NCI-H748 treated with DMSO at 0.1 percent for 48 hours (cell line): ENCODE results near the gene ESX1.
"Not testable (repeated sequence)": the region's sequence is repeated elsewhere in the genome, so short reads cannot be mapped to it uniquely, and the experiment has no call there.

Experiments
- DNase-seq: peaks from one replicate; lab custom pipeline; 2025; lab: John Stamatoyannopoulos, UW

Gene ESX1

GRCh38 chrX:104254442-104255115 lies at the start of gene ESX1:
Gene ESX1 (minus strand): TSS chrX:104254933. CDS start chrX:104254849, 84 bp downstream.
- no peak for DNase-seq

GRCh38 chrX:104295636-104296035 lies 40.9 kb upstream of the ESX1 start:
- DNase-seq = no peak

- DNase-seq = no peak
These were observed 34.2 kb upstream of the ESX1 start for GRCh38 chrX:104288961-104289360.

DNA sequence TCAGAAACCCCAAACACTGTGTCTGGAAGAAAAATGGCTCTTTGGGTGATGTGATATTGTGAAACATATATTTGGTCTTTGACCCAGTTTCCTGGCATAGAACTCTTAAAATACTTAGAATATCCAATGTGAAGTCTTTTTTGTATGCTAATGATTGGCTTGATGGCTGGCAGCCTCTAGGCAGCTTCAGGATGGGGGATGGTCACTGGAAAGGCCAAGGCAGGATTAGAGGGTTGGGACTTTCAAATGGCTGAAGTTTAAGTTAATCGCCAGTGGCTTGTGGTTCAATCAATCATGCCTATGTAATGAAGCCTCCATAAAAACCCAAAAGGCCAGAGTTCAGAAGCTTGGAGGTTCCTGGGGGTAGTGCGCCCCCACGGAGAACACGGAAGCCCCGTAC lies 33.5 kb upstream of the ESX1 start:
- no peak for DNase-seq

DNA sequence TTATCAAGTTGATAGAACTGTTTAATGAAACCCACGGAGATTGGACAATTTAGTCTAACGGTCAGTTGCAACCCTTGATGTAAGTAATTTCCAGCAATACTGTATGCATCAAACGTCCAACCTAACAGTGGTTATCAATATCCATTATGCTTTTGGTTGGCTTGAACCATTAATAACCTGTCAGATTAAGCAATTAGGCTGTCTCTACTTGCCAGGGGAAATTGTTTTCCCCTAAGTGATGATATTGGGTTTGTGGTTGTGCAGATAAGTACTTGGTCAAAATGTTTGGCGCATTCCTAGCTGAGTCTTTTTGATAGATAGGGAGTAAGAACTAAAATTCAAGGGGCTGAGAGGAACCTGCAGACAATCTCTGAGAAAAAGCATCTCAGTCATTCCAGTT lies 30.5 kb upstream of the ESX1 start:
- no peak for DNase-seq

DNA sequence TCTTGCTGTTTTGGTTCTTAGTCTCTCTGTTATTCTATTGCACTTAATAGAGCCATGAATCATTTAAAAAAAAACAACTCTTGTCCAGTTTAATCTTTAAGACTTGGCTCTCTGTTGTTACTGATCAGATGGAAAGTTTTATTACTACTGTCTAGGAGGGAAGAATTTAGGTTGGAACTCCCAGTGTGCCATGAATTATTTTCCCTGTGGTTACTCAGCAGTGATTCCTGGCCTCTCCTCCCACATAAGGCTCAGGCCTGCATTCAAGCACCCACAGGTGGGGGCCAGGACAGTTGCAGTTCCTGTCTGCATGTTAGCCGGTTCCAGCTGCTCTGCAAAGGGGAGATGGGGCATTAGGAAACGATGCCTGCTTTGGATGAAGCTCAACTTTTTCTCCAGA lies 29.8 kb upstream of the ESX1 start:
- no peak for DNase-seq

DNA sequence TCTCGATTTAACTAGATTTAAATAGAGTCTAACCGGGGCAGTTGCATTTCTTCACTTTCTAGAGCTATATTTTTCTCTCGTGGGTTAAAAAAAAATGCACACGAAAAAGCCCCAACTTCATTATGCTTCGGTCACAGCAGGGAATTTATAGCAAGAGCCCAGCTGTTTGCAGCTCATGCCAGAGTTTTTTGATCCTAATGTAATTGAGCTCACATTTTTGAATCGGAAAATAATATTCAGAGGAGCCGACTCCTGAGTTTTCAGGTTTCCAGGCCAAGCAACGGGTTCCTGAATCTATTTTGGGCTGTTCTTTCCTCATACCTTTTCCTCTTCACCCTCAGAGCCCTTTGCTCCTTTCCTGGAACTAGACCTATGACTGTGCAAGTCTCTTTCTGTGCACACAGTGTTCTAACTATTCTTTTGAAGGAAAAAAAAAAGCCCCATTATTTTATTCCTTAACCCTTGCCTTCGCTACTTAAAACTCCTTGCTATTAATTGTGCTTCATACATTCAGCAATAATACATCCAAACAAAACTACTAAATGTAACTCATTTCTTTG lies 27.5 kb upstream of the ESX1 start:
- no peak for DNase-seq

DNA sequence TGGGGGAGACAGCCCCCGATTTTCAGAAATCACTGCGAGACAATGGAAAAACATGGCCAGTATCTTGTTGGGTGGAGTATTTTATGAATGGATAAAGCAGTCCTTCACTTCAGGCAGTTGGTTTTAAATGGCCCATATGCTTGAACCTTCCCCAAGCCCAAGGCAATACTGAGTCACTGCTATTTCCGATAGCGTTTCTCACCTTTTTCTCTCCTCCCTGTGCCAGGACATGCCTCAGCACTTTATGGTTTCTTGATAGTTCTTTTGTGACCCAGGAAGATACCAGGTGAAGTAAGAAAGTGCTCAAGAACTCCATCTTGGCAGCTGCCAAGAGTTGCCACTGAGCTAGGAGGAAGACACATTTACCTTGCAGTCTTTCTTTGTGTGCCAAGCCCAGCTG lies 26.8 kb upstream of the ESX1 start:
- DNase-seq = no peak

- no peak for DNase-seq
These were observed 25.9 kb upstream of the ESX1 start for GRCh38 chrX:104280609-104281008.

GRCh38 chrX:104270916-104271512 lies 16.3 kb upstream of the ESX1 start:
- peak; percentile 10 for DNase-seq

DNA sequence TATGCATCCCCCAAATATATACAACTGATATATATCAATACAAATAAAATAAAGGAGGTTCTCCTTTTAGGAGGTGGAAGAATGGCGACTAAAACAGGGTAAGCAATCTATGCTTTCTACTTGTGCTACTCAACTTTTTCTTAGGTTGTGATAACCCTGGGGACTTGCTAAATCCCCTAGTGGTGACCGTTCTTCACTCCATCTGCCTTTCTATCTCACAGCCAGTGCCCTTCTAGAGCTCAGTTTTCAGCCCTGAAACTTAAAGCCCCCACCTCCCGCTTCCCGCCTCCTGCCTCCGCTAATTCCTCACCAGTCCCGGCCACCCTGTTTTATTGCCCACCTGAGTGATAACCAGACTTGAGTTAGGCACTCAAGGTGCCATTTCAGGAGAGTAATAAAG lies 15.5 kb upstream of the ESX1 start:
- no peak for DNase-seq

- no peak for DNase-seq
These were observed 732 bp upstream of the ESX1 start for GRCh38 chrX:104255465-104255864.

GRCh38 chrX:104253567-104254441 lies 929 bp downstream of the ESX1 start:
- DNase-seq = no peak

DNA sequence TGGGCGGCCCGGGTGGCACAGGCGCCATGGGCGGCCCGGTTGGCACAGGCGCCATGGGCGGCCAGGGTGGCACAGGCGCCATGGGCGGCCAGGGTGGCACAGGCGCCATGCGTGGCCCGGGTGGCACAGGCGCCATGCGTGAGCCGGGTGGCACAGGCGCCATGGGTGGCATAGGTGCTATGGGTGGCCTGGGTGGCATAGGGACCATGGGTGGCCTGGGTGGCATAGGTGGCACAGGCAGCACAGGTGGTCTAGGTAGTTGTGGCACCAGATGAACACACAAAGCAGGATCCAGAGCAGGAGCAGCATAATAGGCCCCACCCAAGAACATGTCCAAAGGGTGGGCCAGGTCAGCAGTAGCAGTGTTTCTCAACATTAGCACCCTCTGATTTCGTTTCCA lies 4.3 kb downstream of the ESX1 start:
- DNase-seq = no peak

GRCh38 chrX:104230060-104230459 lies 24.7 kb downstream of the ESX1 start:
- DNase-seq = not testable (repeated sequence)

DNA sequence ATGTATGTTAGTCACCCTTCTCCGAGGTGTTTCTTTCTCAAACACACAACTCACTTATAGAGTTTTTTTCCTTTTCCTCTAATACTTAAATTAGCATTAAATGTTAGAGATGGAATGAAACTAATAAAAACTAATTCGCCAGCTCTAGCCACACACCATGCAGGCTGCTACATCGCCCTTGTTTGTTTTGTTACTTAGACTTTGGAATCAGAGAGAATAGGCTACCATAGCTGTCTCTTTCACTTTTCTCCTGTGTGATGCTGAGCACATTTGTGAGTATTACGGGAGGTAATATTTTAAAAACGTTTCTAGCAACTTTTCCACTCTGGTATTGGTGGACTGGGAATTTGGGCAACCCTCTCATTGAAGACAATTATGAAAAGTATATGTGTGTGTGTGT lies 43.5 kb downstream of the ESX1 start:
- no peak for DNase-seq

- DNase-seq = no peak
These were observed 49.2 kb downstream of the ESX1 start for GRCh38 chrX:104205548-104205947.
